ENCODE data around the gene ITPR1.
"Not testable (repeated sequence)": the region's sequence is repeated elsewhere in the genome, so short reads cannot be mapped to it uniquely, and the experiment has no call there.

ITPR1 gene

GRCh38 chr3:4449043-4449805 is 43.9 kb upstream of the ITPR1 start:
- Histone ChIP-seq H3K4me3 (ENCODE audit: insufficient read depth in 1 of 2, low read depth in 1 of 2, low read length in 2 of 2) (no peak overlapping the region), H4K91ac (ENCODE audit: low read length) (no peak overlapping the region), H3K9ac (ENCODE audit: low read length) (no peak overlapping the region), H2BK120ac (ENCODE audit: low read depth, low read length) (no peak overlapping the region), H3K79me1 (replicated peaks; ENCODE audit: low read length, poor library complexity, severe bottlenecking) (peaks cover 3% of the 10 kb centered on the region), H4K8ac (ENCODE audit: low read length) (no peak overlapping the region), H3K27ac (ENCODE audit: low read length, poor library complexity, severe bottlenecking) (no peak overlapping the region), H2AFZ (ENCODE audit: low read depth, low read length) (no peak overlapping the region), H3K18ac (ENCODE audit: low read depth in 1 of 2, low read length in 2 of 2) (no peak overlapping the region), H2BK12ac (ENCODE audit: low read length in 2 of 2) (no peak overlapping the region), H2BK15ac (ENCODE audit: low read depth, poor library complexity, severe bottlenecking) (no peak overlapping the region), H3K14ac (ENCODE audit: low read length in 2 of 2) (no peak overlapping the region), H3K23ac (ENCODE audit: low read length in 2 of 2) (no peak overlapping the region), H3K9me3 (ENCODE audit: control insufficient read depth, low read length) (no peaks in the 10 kb centered on the region), H3K4ac (ENCODE audit: low read depth in 1 of 2, low read length in 2 of 2) (no peak overlapping the region), H3K4me2 (ENCODE audit: low read length, poor library complexity, severe bottlenecking) (no peak overlapping the region), H3K4me1 (ENCODE audit: control insufficient read depth, insufficient read depth, low read depth, low read length) (no peaks in the 10 kb centered on the region), H3K36me3 (ENCODE audit: control insufficient read depth in 1 of 2, insufficient read depth in 2 of 2, low read depth in 1 of 2, low read length in 2 of 2) (peaks cover 0 to 43% of the 10 kb centered on the region in 2 experiments), H2BK5ac (ENCODE audit: low read depth, low read length, poor library complexity, severe bottlenecking) (no peak overlapping the region), H3K27me3 (ENCODE audit: control insufficient read depth in 1 of 2, insufficient read depth in 1 of 2, low read length in 2 of 2) (no peaks in the 10 kb centered on the region), H2AK5ac (ENCODE audit: low read length, severe bottlenecking) (no peak overlapping the region)
- 91% methylated on average over 4 of the region's 5 CpGs for WGBS
- no peak for DNase-seq

- H3K36me3 ChIP-seq (ENCODE audit: control insufficient read depth in 1 of 2, insufficient read depth in 2 of 2, low read depth in 1 of 2, low read length in 2 of 2): peaks cover 0 to 13% of the 10 kb centered on the region in 2 experiments
- no peak overlapping the region for H3K27ac ChIP-seq (ENCODE audit: low read length, poor library complexity, severe bottlenecking)
- H3K4me1 ChIP-seq (ENCODE audit: control insufficient read depth, insufficient read depth, low read depth, low read length): no peaks in the 10 kb centered on the region
- H4K91ac ChIP-seq (ENCODE audit: low read length): no peak overlapping the region
- peaks cover 3% of the 10 kb centered on the region for H3K79me1 ChIP-seq (replicated peaks; ENCODE audit: low read length, poor library complexity, severe bottlenecking)
- no peak overlapping the region for H4K8ac ChIP-seq (ENCODE audit: low read length)
- no peak overlapping the region for H2BK120ac ChIP-seq (ENCODE audit: low read depth, low read length)
- H3K18ac ChIP-seq (ENCODE audit: low read depth in 1 of 2, low read length in 2 of 2): no peak overlapping the region
- no peak overlapping the region for H3K14ac ChIP-seq (ENCODE audit: low read length in 2 of 2)
- H2BK12ac ChIP-seq (ENCODE audit: low read length in 2 of 2): no peak overlapping the region
- DNase-seq: no peak
- no peaks in the 10 kb centered on the region for H3K27me3 ChIP-seq (ENCODE audit: control insufficient read depth in 1 of 2, insufficient read depth in 1 of 2, low read length in 2 of 2)
- no peak overlapping the region for H3K4me2 ChIP-seq (ENCODE audit: low read length, poor library complexity, severe bottlenecking)
- no peak overlapping the region for H2AK5ac ChIP-seq (ENCODE audit: low read length, severe bottlenecking)
- no peak overlapping the region for H3K23ac ChIP-seq (ENCODE audit: low read length in 2 of 2)
- no peak overlapping the region for H3K4ac ChIP-seq (ENCODE audit: low read depth in 1 of 2, low read length in 2 of 2)
- H3K9ac ChIP-seq (ENCODE audit: low read length): no peak overlapping the region
- no peak overlapping the region for H2AFZ ChIP-seq (ENCODE audit: low read depth, low read length)
- H2BK5ac ChIP-seq (ENCODE audit: low read depth, low read length, poor library complexity, severe bottlenecking): no peak overlapping the region
- no peaks in the 10 kb centered on the region for H3K9me3 ChIP-seq (ENCODE audit: control insufficient read depth, low read length)
- no peak overlapping the region for H2BK15ac ChIP-seq (ENCODE audit: low read depth, poor library complexity, severe bottlenecking)
- no peak overlapping the region for H3K4me3 ChIP-seq (ENCODE audit: insufficient read depth in 1 of 2, low read depth in 1 of 2, low read length in 2 of 2)
Observed at GRCh38 chr3:4454142-4454541, 39.0 kb upstream of the ITPR1 start.

GRCh38 chr3:4456780-4457179 is 36.4 kb upstream of the ITPR1 start:
- H3K79me1 ChIP-seq (replicated peaks; ENCODE audit: low read length, poor library complexity, severe bottlenecking); H2BK5ac ChIP-seq (ENCODE audit: low read depth, low read length, poor library complexity, severe bottlenecking); H2BK15ac ChIP-seq (ENCODE audit: low read depth, poor library complexity, severe bottlenecking); H4K91ac ChIP-seq (ENCODE audit: low read length); H3K9me3 ChIP-seq (ENCODE audit: control insufficient read depth, low read length); H3K27me3 ChIP-seq (ENCODE audit: control insufficient read depth in 1 of 2, insufficient read depth in 1 of 2, low read length in 2 of 2); H3K14ac ChIP-seq (ENCODE audit: low read length in 2 of 2); H4K8ac ChIP-seq (ENCODE audit: low read length); H3K4me3 ChIP-seq (ENCODE audit: insufficient read depth in 1 of 2, low read depth in 1 of 2, low read length in 2 of 2); H2BK12ac ChIP-seq (ENCODE audit: low read length in 2 of 2); H3K4me2 ChIP-seq (ENCODE audit: low read length, poor library complexity, severe bottlenecking); H2AK5ac ChIP-seq (ENCODE audit: low read length, severe bottlenecking); H3K4ac ChIP-seq (ENCODE audit: low read depth in 1 of 2, low read length in 2 of 2); H2AFZ ChIP-seq (ENCODE audit: low read depth, low read length); H3K18ac ChIP-seq (ENCODE audit: low read depth in 1 of 2, low read length in 2 of 2); H3K36me3 ChIP-seq (ENCODE audit: control insufficient read depth in 1 of 2, insufficient read depth in 2 of 2, low read depth in 1 of 2, low read length in 2 of 2); H3K23ac ChIP-seq (ENCODE audit: low read length in 2 of 2); H3K9ac ChIP-seq (ENCODE audit: low read length); H3K4me1 ChIP-seq (ENCODE audit: control insufficient read depth, insufficient read depth, low read depth, low read length); H2BK120ac ChIP-seq (ENCODE audit: low read depth, low read length); DNase-seq; H3K27ac ChIP-seq (ENCODE audit: low read length, poor library complexity, severe bottlenecking): not testable (repeated sequence)
- WGBS: 97% methylated on average over 13 of the region's 14 CpGs

GRCh38 chr3:4458961-4459360 is 34.2 kb upstream of the ITPR1 start:
- Histone ChIP-seq H3K9ac (ENCODE audit: low read length) (no peak overlapping the region), H3K18ac (ENCODE audit: low read depth in 1 of 2, low read length in 2 of 2) (no peak overlapping the region), H2BK120ac (ENCODE audit: low read depth, low read length) (no peak overlapping the region), H2BK15ac (ENCODE audit: low read depth, poor library complexity, severe bottlenecking) (no peak overlapping the region), H2AK5ac (ENCODE audit: low read length, severe bottlenecking) (no peak overlapping the region), H4K8ac (ENCODE audit: low read length) (no peak overlapping the region), H3K27me3 (ENCODE audit: control insufficient read depth in 1 of 2, insufficient read depth in 1 of 2, low read length in 2 of 2) (no peaks in the 10 kb centered on the region), H2BK5ac (ENCODE audit: low read depth, low read length, poor library complexity, severe bottlenecking) (no peak overlapping the region), H2BK12ac (ENCODE audit: low read length in 2 of 2) (no peak overlapping the region), H3K27ac (ENCODE audit: low read length, poor library complexity, severe bottlenecking) (no peak overlapping the region), H4K91ac (ENCODE audit: low read length) (no peak overlapping the region), H3K23ac (ENCODE audit: low read length in 2 of 2) (no peak overlapping the region), H3K14ac (ENCODE audit: low read length in 2 of 2) (no peak overlapping the region), H3K79me1 (replicated peaks; ENCODE audit: low read length, poor library complexity, severe bottlenecking) (peaks cover 8% of the 10 kb centered on the region), H3K4ac (ENCODE audit: low read depth in 1 of 2, low read length in 2 of 2) (no peak overlapping the region), H3K4me3 (ENCODE audit: insufficient read depth in 1 of 2, low read depth in 1 of 2, low read length in 2 of 2) (no peak overlapping the region), H3K4me1 (ENCODE audit: control insufficient read depth, insufficient read depth, low read depth, low read length) (no peaks in the 10 kb centered on the region), H2AFZ (ENCODE audit: low read depth, low read length) (no peak overlapping the region), H3K9me3 (ENCODE audit: control insufficient read depth, low read length) (no peaks in the 10 kb centered on the region), H3K36me3 (ENCODE audit: control insufficient read depth in 1 of 2, insufficient read depth in 2 of 2, low read depth in 1 of 2, low read length in 2 of 2) (no peaks in the 10 kb centered on the region), H3K4me2 (ENCODE audit: low read length, poor library complexity, severe bottlenecking) (no peak overlapping the region)
- no CpG with 5 or more reads among the region's 3 CpGs for WGBS
- DNase-seq: no peak

All from mesenchymal stem cell (in vitro differentiated cells and primary cell).